GM21619 (cell line): ENCODE data around the gene FEM1A.
"Not testable (repeated sequence)": the region's sequence is repeated elsewhere in the genome, so short reads cannot be mapped to it uniquely, and the experiment has no call there.

Source experiments
- ATAC-seq: cut with Tn5 transposase; IDR thresholded peaks from one replicate; pipeline ENCODE4 v1.9.1; 2021; ENCODE audit not compliant: unreplicated experiment

FEM1A gene

DNA sequence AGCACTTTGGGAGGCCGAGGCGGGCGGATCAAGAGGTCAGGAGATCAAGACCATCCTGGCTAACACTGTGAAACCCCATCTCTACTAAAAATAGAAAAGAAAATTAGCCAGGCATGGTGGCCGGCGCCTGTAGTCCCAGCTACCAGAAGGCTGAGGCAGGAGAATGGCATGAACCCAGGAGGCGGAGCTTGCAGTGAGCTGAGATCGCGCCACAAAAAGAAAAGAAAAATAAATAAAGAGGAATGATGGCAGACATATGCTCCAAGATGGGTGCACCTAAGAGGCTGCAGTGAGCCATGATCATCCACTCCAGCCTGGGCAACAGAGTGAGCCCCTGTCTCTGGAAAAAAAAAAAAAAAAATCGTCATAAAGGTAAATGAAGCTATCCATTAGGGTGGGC is 54.4 kb downstream of the FEM1A start:
- not testable (repeated sequence) for ATAC-seq

DNA sequence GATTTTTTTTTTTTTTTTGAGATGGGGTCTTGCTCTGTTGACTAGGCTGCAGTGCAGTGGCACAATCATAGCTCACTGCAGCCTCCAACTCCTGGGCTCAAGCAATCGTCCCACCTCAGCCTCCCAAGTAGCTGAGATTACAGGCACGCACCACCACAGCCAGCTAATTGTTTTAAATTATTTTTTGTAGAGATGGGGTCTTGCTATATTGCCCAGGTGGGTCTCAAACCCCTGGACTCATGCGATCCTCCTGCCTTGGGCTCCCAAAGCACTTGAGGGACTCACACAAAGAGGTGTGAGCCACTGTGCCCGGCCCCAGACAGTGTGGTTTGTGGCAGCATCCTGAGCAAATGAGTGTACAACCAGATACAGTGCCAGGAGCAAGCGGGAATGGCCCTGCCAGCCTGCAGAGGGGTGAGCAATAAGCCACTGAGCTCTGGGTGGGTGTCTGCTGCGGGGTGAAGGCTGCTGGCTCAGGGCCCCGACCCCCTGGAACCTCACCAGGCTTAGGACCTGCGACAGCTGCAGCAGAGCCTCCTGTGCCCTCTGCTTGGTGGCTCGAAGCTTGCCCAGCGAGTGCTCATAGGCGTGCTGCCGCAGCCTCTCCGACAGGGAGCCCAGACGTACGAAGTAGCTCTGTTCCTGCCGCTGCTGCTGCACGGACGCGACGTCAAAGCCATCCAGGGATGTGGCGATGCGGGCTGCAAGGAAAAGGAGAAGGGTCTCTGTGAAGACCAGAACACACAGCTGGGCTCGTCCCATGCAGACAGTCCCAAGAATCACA is 55.8 kb downstream of the FEM1A start:
- ATAC-seq = no peak

DNA sequence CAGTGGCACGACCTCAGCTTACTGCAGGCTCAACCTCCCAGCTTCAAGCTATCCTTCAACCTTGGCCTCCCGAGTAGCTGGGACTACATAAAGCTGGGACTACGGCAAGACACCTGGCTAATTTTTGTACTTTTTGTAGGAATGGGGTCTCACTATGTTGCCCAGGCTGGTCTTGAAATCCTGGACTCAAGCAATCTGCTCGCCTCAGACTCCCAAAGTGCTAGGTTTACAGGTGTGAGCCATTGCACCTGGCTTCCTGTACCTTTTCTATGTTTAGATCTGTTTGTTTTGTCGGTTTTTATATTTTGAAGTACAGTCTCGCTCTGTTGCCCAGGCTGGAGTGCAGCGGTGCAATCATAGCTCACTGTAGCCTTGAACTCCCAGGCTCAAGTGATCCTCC is 57.5 kb downstream of the FEM1A start:
- no peak for ATAC-seq
